Measurements from ENCODE around the gene AHCYL2.
"Not testable (repeated sequence)": the region's sequence is repeated elsewhere in the genome, so short reads cannot be mapped to it uniquely, and the experiment has no call there.

Gene AHCYL2

GRCh38 chr7:129368389-129368986 lies 143.7 kb downstream of the AHCYL2 start:
- TF ChIP-seq CTCF (IDR thresholded peaks at IDR 0.05): no peak
- Histone ChIP-seq H3K9me3 (no peaks in the 10 kb centered on the region), H3K4me1 (ENCODE audit: control insufficient read depth in 1 of 2, insufficient read depth in 1 of 2, low read depth in 1 of 2, low read length in 1 of 2) (peaks cover 10 to 16% of the 10 kb centered on the region in 2 experiments), H3K4me3 (ENCODE audit: low read depth in 1 of 2, low read length in 1 of 2) (no peak overlapping the region), H3K27me3 (no peaks in the 10 kb centered on the region), H3K27ac (no peak overlapping the region), H3K36me3 (no peaks in the 10 kb centered on the region)

GRCh38 chr7:129369447-129369846 lies 144.6 kb downstream of the AHCYL2 start:
- H3K4me1 ChIP-seq (ENCODE audit: control insufficient read depth in 1 of 2, insufficient read depth in 1 of 2, low read depth in 1 of 2, low read length in 1 of 2): peaks cover 10 to 16% of the 10 kb centered on the region in 2 experiments
- H3K4me3 ChIP-seq (ENCODE audit: low read depth in 1 of 2, low read length in 1 of 2); H3K9me3 ChIP-seq; H3K27ac ChIP-seq; H3K36me3 ChIP-seq; H3K27me3 ChIP-seq: not testable (repeated sequence)

GRCh38 chr7:129370812-129371211 lies 146.0 kb downstream of the AHCYL2 start:
- Histone ChIP-seq H3K4me3 (ENCODE audit: low read depth in 1 of 2, low read length in 1 of 2) (no peak overlapping the region), H3K27me3 (no peaks in the 10 kb centered on the region)
- TF ChIP-seq CTCF (IDR thresholded peaks at IDR 0.05): no peak

GRCh38 chr7:129371487-129371886 lies 146.7 kb downstream of the AHCYL2 start:
- Histone ChIP-seq H3K36me3 (no peaks in the 10 kb centered on the region), H3K4me1 (ENCODE audit: control insufficient read depth in 1 of 2, insufficient read depth in 1 of 2, low read depth in 1 of 2, low read length in 1 of 2) (peaks cover 10 to 19% of the 10 kb centered on the region in 2 experiments), H3K27ac (no peak overlapping the region), H3K9me3 (no peaks in the 10 kb centered on the region), H3K4me3 (ENCODE audit: low read depth in 1 of 2, low read length in 1 of 2) (no peak overlapping the region), H3K27me3 (no peaks in the 10 kb centered on the region)
- no peak for TF ChIP-seq CTCF (IDR thresholded peaks at IDR 0.05)

More at GRCh38 chr7:129370812-129371211, 146.0 kb downstream of the AHCYL2 start:
- H3K36me3 ChIP-seq: no peaks in the 10 kb centered on the region
- H3K27ac ChIP-seq: no peak overlapping the region
- H3K9me3 ChIP-seq: no peaks in the 10 kb centered on the region
- peaks cover 10 to 16% of the 10 kb centered on the region in 2 experiments for H3K4me1 ChIP-seq (ENCODE audit: control insufficient read depth in 1 of 2, insufficient read depth in 1 of 2, low read depth in 1 of 2, low read length in 1 of 2)

- no peak overlapping the region for H3K27ac ChIP-seq
- no peak overlapping the region for H3K4me3 ChIP-seq (ENCODE audit: low read depth in 1 of 2, low read length in 1 of 2)
- no peaks in the 10 kb centered on the region for H3K9me3 ChIP-seq
- H3K36me3 ChIP-seq: no peaks in the 10 kb centered on the region
- peaks cover 9 to 15% of the 10 kb centered on the region in 2 experiments for H3K4me1 ChIP-seq (ENCODE audit: control insufficient read depth in 1 of 2, insufficient read depth in 1 of 2, low read depth in 1 of 2, low read length in 1 of 2)
- H3K27me3 ChIP-seq: no peaks in the 10 kb centered on the region
- TF ChIP-seq CTCF (IDR thresholded peaks at IDR 0.05): no peak
Measured at GRCh38 chr7:129373651-129374428, 149.0 kb downstream of the AHCYL2 start.

All from neutrophil (primary cell).